ENCODE results near the gene NPB. TPM values are rescaled to one million over a fixed set of nuclear protein-coding genes. Genes with fewer than 3 reads are reported as not detected.
A peak's percentile ranks its signal among the peaks of the same experiment; 100 is the strongest.

The NPB gene
- total RNA-seq, 1 donor from 2014 or later, result 0.31 TPM

DNA sequence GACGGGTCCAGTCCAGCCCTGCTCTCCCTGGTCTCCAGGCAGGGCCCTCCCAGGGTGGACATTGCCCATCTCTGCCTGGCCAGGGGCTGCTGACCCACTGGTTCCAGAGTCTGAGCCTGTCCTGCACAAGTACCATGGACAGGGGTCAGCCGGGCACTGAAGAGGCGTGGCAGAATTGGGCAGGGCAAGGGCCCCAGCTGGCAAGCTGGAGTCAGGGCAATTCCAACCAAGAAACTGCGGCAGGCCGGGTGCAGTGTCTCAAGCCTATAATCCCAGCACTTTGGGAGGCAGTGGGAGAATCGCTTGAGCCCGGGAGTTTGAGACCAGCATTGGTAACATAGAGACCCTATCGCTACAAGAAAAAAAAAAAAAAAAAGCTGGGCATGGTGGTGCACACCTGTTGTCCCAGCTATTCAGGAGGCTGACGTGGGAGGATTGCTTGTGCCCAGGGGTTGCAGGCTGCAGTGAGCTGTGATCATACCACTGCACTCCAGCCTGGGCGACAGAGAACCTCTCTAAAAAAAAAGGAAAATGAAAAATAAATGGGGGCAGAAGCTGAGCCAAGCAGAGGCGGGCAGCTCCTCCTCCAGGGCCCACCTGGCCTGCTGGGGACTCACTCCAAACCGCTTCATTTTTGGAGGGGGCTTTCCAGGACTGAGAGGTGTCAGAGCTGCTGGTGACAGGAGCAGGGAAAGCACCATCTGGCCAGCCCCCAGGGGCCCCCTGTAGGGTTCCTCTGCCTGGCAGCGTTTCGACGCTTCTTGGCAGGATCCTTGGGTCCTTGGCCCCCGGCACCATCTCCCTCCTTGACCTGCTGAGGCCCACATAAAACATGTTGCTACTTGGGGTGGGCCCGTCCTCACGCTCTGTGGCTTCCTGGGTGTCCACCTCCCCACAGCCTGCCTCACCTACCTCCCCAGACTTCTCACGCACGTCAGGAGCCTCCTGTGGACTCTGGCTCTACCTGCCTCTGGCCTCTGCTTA is 28.4 kb downstream of the NPB start:
- Mint-ChIP-seq H3K9me3 (no peaks in the 10 kb centered on the region), H3K36me3 (ENCODE audit: low read depth) (peaks cover 10% of the 10 kb centered on the region), H3K27ac (no peak overlapping the region), H3K4me1 (ENCODE audit: low read depth) (peaks cover 10% of the 10 kb centered on the region), H3K4me3 (peak overlapping the region; percentile 19), H3K27me3 (ENCODE audit: insufficient read depth) (peaks cover 2% of the 10 kb centered on the region)
- DNase-seq (ENCODE audit: low spot score), result no peak
- intact Hi-C loops (cut with micrococcal nuclease), result no loop called here

DNA sequence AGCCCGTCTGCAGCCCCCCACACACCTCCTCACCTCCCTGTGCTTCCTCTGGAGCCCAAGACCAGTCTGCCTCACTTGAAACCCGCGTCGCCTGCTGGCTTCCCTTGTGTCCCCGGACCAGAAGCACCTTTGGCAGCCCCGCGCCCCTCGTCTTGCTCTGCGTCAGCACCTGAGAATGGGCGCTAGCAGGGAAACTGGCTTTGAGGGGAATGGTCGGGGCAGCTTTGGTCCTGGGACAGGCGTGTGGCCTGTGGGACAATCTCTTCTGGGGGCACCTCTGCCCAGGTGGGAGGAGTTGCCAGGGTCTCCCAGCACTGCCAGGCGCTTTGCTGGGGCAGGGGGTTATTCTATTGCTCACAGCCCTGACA is 29.1 kb downstream of the NPB start:
- Mint-ChIP-seq H3K4me3 (no peak overlapping the region), H3K36me3 (ENCODE audit: low read depth) (peaks cover 12% of the 10 kb centered on the region), H3K4me1 (ENCODE audit: low read depth) (peaks cover 9% of the 10 kb centered on the region), H3K27ac (no peak overlapping the region), H3K27me3 (ENCODE audit: insufficient read depth) (peaks cover 2% of the 10 kb centered on the region), H3K9me3 (no peaks in the 10 kb centered on the region)
- no peak for DNase-seq (ENCODE audit: low spot score)
- intact Hi-C loops (cut with micrococcal nuclease), result no loop called here

GRCh38 chr17:81931557-81932332 is 29.7 kb downstream of the NPB start:
- peaks cover 2% of the 10 kb centered on the region for H3K27me3 Mint-ChIP-seq (ENCODE audit: insufficient read depth)

DNA sequence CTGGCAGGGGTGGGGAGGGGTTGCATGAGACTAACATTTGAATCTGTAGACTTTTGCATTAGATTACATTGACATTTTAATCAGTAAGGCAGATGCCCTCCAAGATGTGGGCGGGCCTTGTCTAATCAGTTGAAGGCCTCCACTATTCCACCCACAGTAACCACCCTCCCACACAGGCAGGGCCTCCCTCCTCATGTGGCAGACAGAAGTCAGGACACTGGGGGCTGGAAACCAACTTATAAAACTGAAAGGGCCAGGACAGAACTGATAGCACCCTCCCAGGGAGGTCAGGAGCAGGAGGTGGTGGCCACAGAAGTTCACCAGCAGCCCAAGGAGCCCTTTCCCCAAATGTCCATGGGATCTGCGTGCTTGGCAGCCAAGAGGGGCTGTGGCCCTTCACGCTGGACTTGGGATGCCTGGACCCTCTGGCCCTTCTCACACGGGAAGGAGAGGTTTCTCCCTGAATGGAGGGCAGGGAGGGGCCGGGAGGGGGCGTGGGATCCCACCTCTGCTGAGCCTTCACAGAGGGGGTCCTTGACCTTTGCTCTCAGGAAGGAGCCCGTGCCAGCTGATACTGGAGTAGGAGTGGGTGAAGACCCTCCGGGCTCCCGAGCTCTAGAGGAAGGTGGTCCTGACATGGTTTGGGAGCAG is 30.4 kb downstream of the NPB start:
- Mint-ChIP-seq H3K27ac (no peak overlapping the region), H3K9me3 (no peaks in the 10 kb centered on the region), H3K4me1 (ENCODE audit: low read depth) (peaks cover 5% of the 10 kb centered on the region), H3K36me3 (ENCODE audit: low read depth) (peaks cover 12% of the 10 kb centered on the region), H3K27me3 (ENCODE audit: insufficient read depth) (peaks cover 2% of the 10 kb centered on the region), H3K4me3 (no peak overlapping the region)
- DNase-seq (ENCODE audit: low spot score), result no peak
- intact Hi-C loops (cut with micrococcal nuclease), result no loop called here

More at GRCh38 chr17:81931557-81932332, 29.7 kb downstream of the NPB start:
- H3K4me3 Mint-ChIP-seq, result no peak overlapping the region
- no peak for DNase-seq (ENCODE audit: low spot score)
- H3K36me3 Mint-ChIP-seq (ENCODE audit: low read depth), result peaks cover 12% of the 10 kb centered on the region
- intact Hi-C loops (cut with micrococcal nuclease), result no loop called here
- H3K4me1 Mint-ChIP-seq (ENCODE audit: low read depth), result peaks cover 5% of the 10 kb centered on the region
- H3K27ac Mint-ChIP-seq, result no peak overlapping the region
- no peaks in the 10 kb centered on the region for H3K9me3 Mint-ChIP-seq

- H3K9me3 Mint-ChIP-seq, result no peaks in the 10 kb centered on the region
- H3K4me1 Mint-ChIP-seq (ENCODE audit: low read depth), result peaks cover 10% of the 10 kb centered on the region
- intact Hi-C loops (cut with micrococcal nuclease), result no loop called here
- H3K4me3 Mint-ChIP-seq, result no peak overlapping the region
- H3K27ac Mint-ChIP-seq, result no peak overlapping the region
- no peak for DNase-seq (ENCODE audit: low spot score)
- peaks cover 2% of the 10 kb centered on the region for H3K27me3 Mint-ChIP-seq (ENCODE audit: insufficient read depth)
- peaks cover 12% of the 10 kb centered on the region for H3K36me3 Mint-ChIP-seq (ENCODE audit: low read depth)
Observed at GRCh38 chr17:81933178-81933699, 31.2 kb downstream of the NPB start.

DNA sequence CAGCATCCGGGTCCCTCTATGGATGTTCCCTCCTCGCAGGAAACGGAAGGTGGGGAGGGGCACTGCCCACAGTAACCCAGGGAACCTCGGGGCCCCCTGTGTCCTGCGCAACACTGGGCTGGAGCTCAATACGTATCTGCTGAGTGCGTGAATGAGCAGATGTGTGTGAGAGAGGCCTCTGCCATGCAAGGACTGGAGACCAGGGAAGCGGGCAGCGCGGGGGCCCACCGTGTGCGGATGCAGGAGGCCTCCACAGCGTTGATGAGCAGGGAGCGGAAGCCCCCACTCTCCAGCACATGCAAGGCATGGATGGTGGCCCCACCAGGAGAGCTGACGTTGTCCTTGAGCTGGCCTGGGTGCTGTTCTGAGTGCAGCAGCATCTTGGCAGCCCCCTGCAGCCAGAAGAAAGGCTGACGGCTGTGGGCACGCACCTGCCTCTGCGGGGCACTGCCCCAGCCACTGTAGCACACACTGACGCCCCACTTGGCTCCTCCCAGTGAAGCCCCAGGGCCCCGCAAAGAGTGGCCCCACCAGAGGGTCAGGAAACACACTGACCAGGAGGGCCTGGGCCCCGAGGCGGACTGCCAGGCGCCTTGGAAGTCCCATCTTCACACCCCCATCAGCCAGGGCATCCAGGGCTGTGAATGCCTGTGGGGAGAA is 32.2 kb downstream of the NPB start:
- no peak for DNase-seq (ENCODE audit: low spot score)
- Mint-ChIP-seq H3K4me3 (peak overlapping the region; percentile 64), H3K27me3 (ENCODE audit: insufficient read depth) (peaks cover 2% of the 10 kb centered on the region), H3K27ac (no peak overlapping the region), H3K4me1 (ENCODE audit: low read depth) (peaks cover 10% of the 10 kb centered on the region), H3K9me3 (no peaks in the 10 kb centered on the region), H3K36me3 (ENCODE audit: low read depth) (peaks cover 12% of the 10 kb centered on the region)
- intact Hi-C loops (cut with micrococcal nuclease), result no loop called here

DNA sequence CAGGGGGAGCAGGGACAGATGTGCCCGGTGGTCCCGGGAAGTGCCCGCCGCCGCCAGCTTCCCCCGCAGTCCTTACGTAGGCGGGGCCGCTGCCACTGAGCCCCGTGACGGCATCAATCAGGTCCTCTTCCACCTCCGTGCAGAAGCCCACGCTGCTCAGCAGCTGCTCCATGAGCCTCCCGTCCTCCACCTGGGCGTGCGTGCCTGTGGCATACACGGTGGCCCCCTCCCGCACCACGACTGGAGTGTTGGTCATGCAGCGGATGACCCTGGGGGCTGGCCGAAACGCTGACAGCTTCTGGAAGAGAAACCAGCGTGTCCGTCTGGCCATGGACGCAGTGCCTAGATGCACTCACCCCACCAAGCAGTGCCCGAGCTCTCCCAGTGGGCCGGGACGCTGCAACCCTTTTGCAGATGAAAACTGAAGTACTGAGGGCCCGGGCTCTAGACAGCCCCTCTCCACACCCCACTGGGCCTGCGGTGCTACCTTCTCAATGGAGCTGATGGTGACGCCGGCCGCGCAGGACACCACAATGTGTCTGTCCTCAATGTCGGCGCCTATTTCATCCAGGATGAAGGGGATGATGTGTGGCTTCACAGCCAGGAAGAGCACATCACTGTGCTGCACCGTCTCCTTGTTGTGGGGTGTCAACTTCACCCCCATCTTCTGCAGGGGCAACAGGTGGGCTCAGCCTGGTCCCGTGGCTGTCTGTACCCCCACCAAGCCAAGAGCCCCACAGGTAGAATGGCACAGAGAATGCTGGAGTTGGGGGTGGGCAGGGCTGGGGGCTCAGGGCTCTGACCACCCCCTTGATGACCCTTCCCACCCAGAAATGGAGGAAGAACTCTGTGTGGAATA is 33.0 kb downstream of the NPB start:
- Mint-ChIP-seq H3K4me3 (peak overlapping the region; percentile 88), H3K27ac (peak overlapping the region; percentile 48), H3K36me3 (ENCODE audit: low read depth) (peaks cover 12% of the 10 kb centered on the region), H3K4me1 (ENCODE audit: low read depth) (peaks cover 10% of the 10 kb centered on the region), H3K9me3 (no peaks in the 10 kb centered on the region), H3K27me3 (ENCODE audit: insufficient read depth) (peaks cover 2% of the 10 kb centered on the region)
- intact Hi-C loops (cut with micrococcal nuclease), result no loop called here
- no peak for DNase-seq (ENCODE audit: low spot score)

GRCh38 chr17:81935709-81936084 is 33.7 kb downstream of the NPB start:
- H3K9me3 Mint-ChIP-seq, result no peaks in the 10 kb centered on the region
- peaks cover 10% of the 10 kb centered on the region for H3K4me1 Mint-ChIP-seq (ENCODE audit: low read depth)
- intact Hi-C loops (cut with micrococcal nuclease), result no loop called here
- H3K36me3 Mint-ChIP-seq (ENCODE audit: low read depth), result peaks cover 12% of the 10 kb centered on the region
- peaks cover 3% of the 10 kb centered on the region for H3K27me3 Mint-ChIP-seq (ENCODE audit: insufficient read depth)
- peak overlapping the region; percentile 88 for H3K4me3 Mint-ChIP-seq
- H3K27ac Mint-ChIP-seq, result peak overlapping the region; percentile 48
- no peak for DNase-seq (ENCODE audit: low spot score)

DNA sequence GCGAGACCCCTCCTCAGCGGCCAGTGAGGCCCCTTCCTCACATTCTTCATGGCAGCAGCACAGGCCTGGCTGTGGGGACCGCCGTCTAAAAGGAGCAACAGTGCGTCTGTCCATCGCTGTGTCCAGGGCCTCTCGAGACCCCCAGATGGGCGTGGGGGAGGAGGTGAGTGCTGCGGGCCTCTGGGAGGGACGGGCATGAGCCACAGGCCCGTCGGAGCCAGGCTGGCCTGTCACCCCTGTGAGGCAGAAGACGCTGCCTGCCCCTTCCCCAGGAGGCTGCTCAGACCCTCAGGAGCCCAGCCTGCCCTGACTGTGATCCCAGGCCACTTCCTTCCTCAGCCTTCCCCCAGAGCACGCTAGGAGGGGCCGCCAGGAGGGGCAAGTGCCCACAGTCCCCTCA is 37.2 kb downstream of the NPB start:
- Mint-ChIP-seq H3K27me3 (ENCODE audit: insufficient read depth) (peaks cover 5% of the 10 kb centered on the region), H3K36me3 (ENCODE audit: low read depth) (peaks cover 2% of the 10 kb centered on the region)

GRCh38 chr17:81939881-81940385 is 37.9 kb downstream of the NPB start:
- Mint-ChIP-seq H3K27me3 (ENCODE audit: insufficient read depth) (peaks cover 5% of the 10 kb centered on the region), H3K36me3 (ENCODE audit: low read depth) (peaks cover 2% of the 10 kb centered on the region), H3K9me3 (no peaks in the 10 kb centered on the region), H3K27ac (no peak overlapping the region), H3K4me1 (ENCODE audit: low read depth) (peaks cover 10% of the 10 kb centered on the region), H3K4me3 (no peak overlapping the region)
- no peak for DNase-seq (ENCODE audit: low spot score)
- intact Hi-C loops (cut with micrococcal nuclease), result no loop called here

More for the DNA sequence above, 37.2 kb downstream of the NPB start:
- intact Hi-C loops (cut with micrococcal nuclease), result no loop called here
- no peaks in the 10 kb centered on the region for H3K9me3 Mint-ChIP-seq
- no peak for DNase-seq (ENCODE audit: low spot score)
- H3K27ac Mint-ChIP-seq, result no peak overlapping the region
- no peak overlapping the region for H3K4me3 Mint-ChIP-seq
- H3K4me1 Mint-ChIP-seq (ENCODE audit: low read depth), result peaks cover 10% of the 10 kb centered on the region

GRCh38 chr17:81940538-81941483 is 38.8 kb downstream of the NPB start:
- no peak overlapping the region for H3K27ac Mint-ChIP-seq

More at GRCh38 chr17:81940538-81941483, 38.8 kb downstream of the NPB start:
- intact Hi-C loops (cut with micrococcal nuclease), result no loop called here
- Mint-ChIP-seq H3K36me3 (ENCODE audit: low read depth) (peaks cover under 1% of the 10 kb centered on the region), H3K9me3 (no peaks in the 10 kb centered on the region), H3K4me3 (no peak overlapping the region), H3K27me3 (ENCODE audit: insufficient read depth) (peaks cover 7% of the 10 kb centered on the region), H3K4me1 (ENCODE audit: low read depth) (peaks cover 7% of the 10 kb centered on the region)
- no peak for DNase-seq (ENCODE audit: low spot score)

All from activated T-helper 1 cell treated with anti-CD3 and anti-CD28 coated beads, Interleukin-12 subunit alpha, Interleukin-12 subunit beta, Interleukin-2, Interleukin-4 antibody, amounts not matched to agents 30 ng/mL and 10 ng/mL and 1 ng/mL, durations not matched to agents 14 hours and 24 hours and 36 hours (primary cell).